Kidney (tissue), 14 donors: Measurements from ENCODE around the gene HECTD1. TPM values are rescaled to one million over a fixed set of nuclear protein-coding genes. Genes with fewer than 3 reads are reported as not detected.
A peak's percentile ranks its signal among the peaks of the same experiment; 100 is the strongest.

Source experiments
- DNase-seq, 5 donors: peaks; one replicate each; pipeline ENCODE4 v3.0.0-alpha.2; 2013 to 2020
- FAIRE-seq: peaks from 2 replicates; lab custom pipeline; 2012; peaks lifted over from hg19 to GRCh38; lab: Jason Lieb, UNC
- H3K27ac ChIP-seq, 2 donors: one replicate each; pipeline ENCODE4 v1.7.0; 2013; ENCODE audit warnings: low read depth in 2 of 2, low read length in 2 of 2, inconsistent platforms in 1 of 2
- H3K27me3 ChIP-seq: one replicate; pipeline ENCODE4 v1.7.1; 2013; ENCODE audit warnings: low read length, inconsistent platforms; ENCODE audit not compliant: control insufficient read depth, insufficient read depth
- H3K36me3 ChIP-seq, 3 donors: one replicate each; pipeline versions ENCODE4 v1.7.0 to v1.7.1; 2013; ENCODE audit warnings: low read length in 3 of 3, control low read depth in 1 of 3, inconsistent platforms in 1 of 3; ENCODE audit not compliant: insufficient read depth in 3 of 3, control insufficient read depth in 2 of 3
- H3K4me1 ChIP-seq, 3 donors: one replicate each; pipeline versions ENCODE4 v1.7.0 to v1.7.1; 2013; ENCODE audit warnings: low read length in 3 of 3, inconsistent platforms in 1 of 3, low read depth in 1 of 3; ENCODE audit not compliant: control insufficient read depth in 2 of 3, insufficient read depth in 2 of 3
- H3K4me3 ChIP-seq, 3 donors: one replicate each; pipeline versions ENCODE4 v1.7.0 to v1.8.1; 2013; ENCODE audit warnings: low read length in 3 of 3, control low read depth in 1 of 3, inconsistent platforms in 1 of 3
- H3K9ac ChIP-seq, 3 donors: one replicate each; pipeline versions ENCODE4 v1.7.0 to v1.7.1; 2013; ENCODE audit warnings: low read length in 3 of 3, control low read depth in 1 of 3, inconsistent platforms in 1 of 3
- H3K9me3 ChIP-seq, 3 donors: one replicate each; pipeline versions ENCODE4 v1.7.0 to v1.7.1; 2013; ENCODE audit warnings: low read length in 3 of 3, control low read depth in 1 of 3, inconsistent platforms in 1 of 3; ENCODE audit not compliant: control insufficient read depth in 2 of 3, insufficient read depth in 1 of 3
- intact Hi-C: fragments of 100-400 bp; cut with DNase I; formaldehyde crosslinking; loops from one replicate; pipeline ENCODE4 v1.11.1; 2022
- polyA plus RNA-seq: library from polyadenylated mRNA; stranded (reverse); fragments of 350-450 nt; fragmentation: Illumina TruSeq; extraction: RNeasy Lipid Tissue Mini Kit (QIAGEN cat#74804); gene quantifications from one replicate; pipeline ENCODE4 v1.2.3, GENCODE V29; 2014; ENCODE audit warnings: low read depth, low replicate concordance; ENCODE audit not compliant: insufficient read depth
- total RNA-seq: library from RNA; stranded (reverse); fragmentation: NEBNext Ultra II Directional; extraction: Animal tissue kit (Norgen Biotek cat#: 25700); gene quantifications from one replicate; pipeline ENCODE4 v1.2.1, GENCODE V29; 2021
- TF ChIP-seq, protein P1 (sequence below): IDR thresholded peaks from 3 replicates; pipeline ENCODE4 v1.5.1; 2012; ENCODE audit warnings: mild to moderate bottlenecking, moderate library complexity, borderline replicate concordance; ENCODE audit not compliant: insufficient read depth; ENCODE audit errors: extremely low read depth
- donor health status: control.
- donor health status: control.
- donor health status: control.
- donor health status: control.
- donor health status: control.
- donor health status: DM: yes; HTN: yes; CAD: no.
- donor health status: Normal renal cell carcinoma (clear cell type).

Gene HECTD1
- total and polyA plus RNA-seq, 2 donors from 2014 or later, result 35.5 to 164 TPM

DNA sequence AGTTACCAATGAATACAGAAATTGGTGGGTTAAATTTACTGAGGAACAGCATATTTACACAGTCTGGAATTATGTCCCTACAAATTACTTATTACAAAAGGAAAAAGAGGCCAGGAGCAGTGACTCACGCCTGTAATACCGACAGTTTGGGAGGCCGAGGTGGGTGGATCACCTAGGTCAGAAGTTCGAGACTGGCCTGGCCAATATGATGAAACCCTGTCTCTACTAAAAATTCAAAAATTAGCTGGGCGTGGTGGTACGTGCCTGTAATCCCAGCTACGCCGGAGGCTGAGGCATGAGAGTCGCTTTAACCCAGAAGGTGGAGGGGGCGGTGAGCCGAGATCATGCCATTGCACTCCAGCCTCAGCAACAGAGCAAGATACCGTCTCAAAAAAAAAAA lies 52.6 kb downstream of the HECTD1 start:
- DNase-seq, result no peak
- H3K27ac ChIP-seq, result no peak overlapping the region
- no peak overlapping the region for H3K4me3 ChIP-seq

DNA sequence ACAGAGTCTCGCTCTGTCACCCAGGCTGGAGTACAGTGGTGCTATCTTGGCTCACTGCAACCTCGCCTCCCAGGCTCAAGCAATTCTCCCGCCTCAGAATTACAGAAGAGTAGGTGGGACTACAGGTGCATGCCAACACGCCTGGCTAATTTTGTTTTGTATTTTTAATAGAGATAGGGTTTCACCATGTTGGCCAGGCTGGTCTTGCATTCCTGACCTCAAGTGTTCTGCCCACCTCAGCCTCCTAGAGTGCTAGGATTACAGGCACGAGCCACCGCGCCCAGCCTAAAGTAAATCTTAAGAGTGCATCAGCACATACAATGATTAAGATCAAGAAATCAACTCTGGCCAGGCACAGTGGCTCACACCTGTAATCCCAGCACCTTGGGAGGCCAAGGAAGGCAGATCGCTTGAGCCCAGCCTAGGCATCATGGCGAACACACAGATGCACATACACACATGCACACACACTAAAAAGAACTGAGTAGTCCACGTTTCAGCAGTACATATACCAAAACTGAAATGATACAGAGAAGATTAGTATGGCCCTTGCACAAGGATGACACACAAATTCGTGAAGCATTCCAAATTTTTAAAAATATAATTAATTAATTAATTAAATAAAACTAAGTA lies 65.0 kb downstream of the HECTD1 start:
- no peak overlapping the region for H3K27ac ChIP-seq
- H3K36me3 ChIP-seq, result peaks cover 14 to 42% (median 26%) of the 10 kb centered on the region in 3 donors
- FAIRE-seq (no peak), DNase-seq (peak in 3 of 5 donors; percentile 14 to 44 (median 43))
- H3K4me3 ChIP-seq, result no peak overlapping the region
- no peak overlapping the region for H3K9ac ChIP-seq
- H3K4me1 ChIP-seq, result no peaks in the 10 kb centered on the region
- intact Hi-C loops, result no loop called here
- TF ChIP-seq, protein P1, sequence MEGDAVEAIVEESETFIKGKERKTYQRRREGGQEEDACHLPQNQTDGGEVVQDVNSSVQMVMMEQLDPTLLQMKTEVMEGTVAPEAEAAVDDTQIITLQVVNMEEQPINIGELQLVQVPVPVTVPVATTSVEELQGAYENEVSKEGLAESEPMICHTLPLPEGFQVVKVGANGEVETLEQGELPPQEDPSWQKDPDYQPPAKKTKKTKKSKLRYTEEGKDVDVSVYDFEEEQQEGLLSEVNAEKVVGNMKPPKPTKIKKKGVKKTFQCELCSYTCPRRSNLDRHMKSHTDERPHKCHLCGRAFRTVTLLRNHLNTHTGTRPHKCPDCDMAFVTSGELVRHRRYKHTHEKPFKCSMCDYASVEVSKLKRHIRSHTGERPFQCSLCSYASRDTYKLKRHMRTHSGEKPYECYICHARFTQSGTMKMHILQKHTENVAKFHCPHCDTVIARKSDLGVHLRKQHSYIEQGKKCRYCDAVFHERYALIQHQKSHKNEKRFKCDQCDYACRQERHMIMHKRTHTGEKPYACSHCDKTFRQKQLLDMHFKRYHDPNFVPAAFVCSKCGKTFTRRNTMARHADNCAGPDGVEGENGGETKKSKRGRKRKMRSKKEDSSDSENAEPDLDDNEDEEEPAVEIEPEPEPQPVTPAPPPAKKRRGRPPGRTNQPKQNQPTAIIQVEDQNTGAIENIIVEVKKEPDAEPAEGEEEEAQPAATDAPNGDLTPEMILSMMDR, result no peak
- no peaks in the 10 kb centered on the region for H3K9me3 ChIP-seq
- H3K27me3 ChIP-seq, result no peaks in the 10 kb centered on the region

More for the DNA sequence above, 52.6 kb downstream of the HECTD1 start:
- TF ChIP-seq, protein P1, result no peak
- no peaks in the 10 kb centered on the region for H3K9me3 ChIP-seq
- H3K4me1 ChIP-seq, result no peaks in the 10 kb centered on the region
- no peak overlapping the region for H3K9ac ChIP-seq
- FAIRE-seq, result no peak
- peaks cover 2 to 17% (median 12%) of the 10 kb centered on the region in 3 donors for H3K36me3 ChIP-seq
- intact Hi-C loops, result no loop called here
- no peaks in the 10 kb centered on the region for H3K27me3 ChIP-seq

DNA sequence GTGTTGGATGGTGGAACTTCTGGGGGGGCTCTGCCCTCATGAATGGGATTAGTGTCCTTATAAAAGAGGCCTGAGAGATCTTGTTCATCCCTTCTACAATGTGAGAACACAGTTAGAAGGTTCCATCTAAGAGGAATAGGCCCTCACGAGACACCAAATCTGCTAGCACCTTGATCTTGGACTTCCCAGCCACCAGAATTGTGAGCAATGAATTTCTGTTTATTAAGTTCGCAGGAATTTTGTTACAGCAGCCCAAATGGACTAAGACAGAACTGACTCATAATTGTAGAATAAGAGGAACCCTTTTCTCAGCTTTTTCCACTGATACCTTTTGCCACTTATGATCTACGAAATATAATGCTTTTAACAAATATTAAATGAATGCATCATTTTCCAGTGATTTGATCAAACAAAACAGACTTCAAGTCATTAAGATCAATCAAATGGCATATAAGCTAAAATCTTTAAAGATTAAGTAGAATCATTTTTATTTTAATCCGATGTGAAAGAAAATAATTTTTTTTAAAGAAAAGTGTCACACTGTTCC lies 68.2 kb downstream of the HECTD1 start:
- TF ChIP-seq, protein P1, result no peak
- H3K9me3 ChIP-seq, result no peaks in the 10 kb centered on the region
- H3K9ac ChIP-seq, result no peak overlapping the region
- no peak overlapping the region for H3K4me3 ChIP-seq
- H3K27me3 ChIP-seq, result no peaks in the 10 kb centered on the region
- no peaks in the 10 kb centered on the region for H3K4me1 ChIP-seq
- peaks cover 13 to 44% (median 27%) of the 10 kb centered on the region in 3 donors for H3K36me3 ChIP-seq
- no peak overlapping the region for H3K27ac ChIP-seq
- intact Hi-C loops, result no loop called here
- FAIRE-seq (no peak), DNase-seq (no peak)
